ENCODE data around the gene KCTD10. TPM values are rescaled to one million over a fixed set of nuclear protein-coding genes. Genes with fewer than 3 reads are reported as not detected.

The KCTD10 gene
- total RNA-seq (2022; extraction: Qiagen RNA extraction; ENCODE audit: low read depth), result 41.8 to 53.6 TPM (median 47.6 TPM) in 5 replicates

GRCh38 chr12:109477185-109477962, at the start of gene KCTD10, which contains the start of gene UBE3B:
TSS of gene KCTD10 (minus strand) at chr12:109477300. CDS start at chr12:109477262, 38 bp downstream.
TSS of gene UBE3B (plus strand) at chr12:109477634. CDS start at chr12:109483552, 5,918 bp downstream.

Other genes with a start within 250 kb of the KCTD10 start
- 0.07 TPM in 1 of 5 replicates, not detected in the others for gene FOXN4, start 168.0 kb downstream of the KCTD10 start, total RNA-seq (2022; extraction: Qiagen RNA extraction; ENCODE audit: low read depth)
- gene MYO1H, start 129.4 kb downstream of the KCTD10 start, total RNA-seq (2022; extraction: Qiagen RNA extraction; ENCODE audit: low read depth), result not detected in 5 replicates
- 12.5 to 15.5 TPM (median 15.2 TPM) in 5 replicates for gene UBE3B, start 334 bp upstream of the KCTD10 start, total RNA-seq (2022; extraction: Qiagen RNA extraction; ENCODE audit: low read depth)
- gene MMAB, start 96.2 kb upstream of the KCTD10 start, total RNA-seq (2022; extraction: Qiagen RNA extraction; ENCODE audit: low read depth), result 24.6 to 29.0 TPM (median 25.3 TPM) in 5 replicates
- gene MVK, start 96.5 kb upstream of the KCTD10 start, total RNA-seq (2022; extraction: Qiagen RNA extraction; ENCODE audit: low read depth), result 6.0 to 10.6 TPM (median 7.3 TPM) in 5 replicates
- gene FAM222A, start 236.5 kb upstream of the KCTD10 start, total RNA-seq (2022; extraction: Qiagen RNA extraction; ENCODE audit: low read depth), result 3.5 to 6.9 TPM (median 5.2 TPM) in 5 replicates

Data from A549 treated with ZK216348 at 1 μM for 4 hours (cell line).